ENCODE data around the gene NOTUM. TPM values are rescaled to one million over a fixed set of nuclear protein-coding genes. Genes with fewer than 3 reads are reported as not detected.

The NOTUM gene
- total and polyA plus RNA-seq, 2 experiments from 2014 or later = 0.29 to 1.6 TPM

GRCh38 chr17:82008941-82009405, 48.0 kb upstream of the NOTUM start (continued):
- TF ChIP-seq REST (IDR thresholded peaks at IDR 0.05; ENCODE audit: unreplicated experiment) (no peak), EZH2 (IDR thresholded peaks at IDR 0.05; ENCODE audit: low read depth, unreplicated experiment) (no peak), ZNF462 (CRISPR knock-in tag; IDR thresholded peaks at IDR 0.05) (no peak), JUNB (IDR thresholded peaks at IDR 0.05; ENCODE audit: unreplicated experiment) (no peak), POLR2AphosphoS5 (IDR thresholded peaks at IDR 0.05; ENCODE audit: low read depth) (no peak), STAT1 (IDR thresholded peaks at IDR 0.05; ENCODE audit: unreplicated experiment) (no peak)

All from GM23338 (cell line).